ENCODE measurements around the gene GALNT7. TPM values are rescaled to one million over a fixed set of nuclear protein-coding genes. Genes with fewer than 3 reads are reported as not detected.
"Not testable (repeated sequence)": the region's sequence is repeated elsewhere in the genome, so short reads cannot be mapped to it uniquely, and the experiment has no call there.

Gene GALNT7
- total and polyA plus RNA-seq, 11 donors: 2.3 to 12.8 (median 6.0) TPM

- TF ChIP-seq CTCF (IDR thresholded peaks at IDR 0.05) (no peak), POLR2A (IDR thresholded peaks at IDR 0.05) (no peak)
- no peak overlapping the region for H3K27ac ChIP-seq
- no peaks in the 10 kb centered on the region for H3K36me3 ChIP-seq
- no peak overlapping the region for H3K4me3 ChIP-seq
- ATAC-seq (no peak), DNase-seq (no peak)
- peaks cover 0 to 17% (median 1%) of the 10 kb centered on the region in 12 donors for H3K4me1 ChIP-seq
- no peaks in the 10 kb centered on the region for H3K9me3 ChIP-seq
- WGBS, 4 donors: 86 to 90% (median 88%) methylated on average over 2 of the region's 2 CpGs
- no peaks in the 10 kb centered on the region for H3K27me3 ChIP-seq
- intact Hi-C loops (cut with DNase I): no loop called here
These were observed 49.1 kb downstream of the GALNT7 start for GRCh38 chr4:173217727-173218126.

GRCh38 chr4:173218411-173219125 lies 50.0 kb downstream of the GALNT7 start:
- intact Hi-C loops (cut with DNase I): no loop called here
- Histone ChIP-seq H3K4me1 (peaks cover 0 to 17% (median 1%) of the 10 kb centered on the region in 12 donors), H3K27me3 (no peaks in the 10 kb centered on the region), H3K9me3 (no peaks in the 10 kb centered on the region), H3K4me3 (no peak overlapping the region), H3K27ac (no peak overlapping the region), H3K36me3 (no peaks in the 10 kb centered on the region)
- no peak for TF ChIP-seq POLR2A (IDR thresholded peaks at IDR 0.05)
- no peak for TF ChIP-seq CTCF (IDR thresholded peaks at IDR 0.05)
- no peak for DNase-seq
- ATAC-seq: no peak

GRCh38 chr4:173219126-173219437 lies 50.5 kb downstream of the GALNT7 start:
- DNase-seq; H3K27ac ChIP-seq; H3K4me3 ChIP-seq; H3K27me3 ChIP-seq; intact Hi-C loops (cut with DNase I); ATAC-seq; H3K9me3 ChIP-seq; H3K36me3 ChIP-seq: not testable (repeated sequence)
- peaks cover 0 to 16% (median 1%) of the 10 kb centered on the region in 12 donors for H3K4me1 ChIP-seq
- WGBS, 4 donors: 87 to 96% (median 92%) methylated on average over 4 of the region's 4 CpGs

GRCh38 chr4:173223743-173224142 lies 55.1 kb downstream of the GALNT7 start:
- Histone ChIP-seq H3K4me1 (peaks cover 0 to 2% (median 0%) of the 10 kb centered on the region in 12 donors), H3K27me3 (no peaks in the 10 kb centered on the region), H3K36me3 (no peaks in the 10 kb centered on the region), H3K9me3 (no peaks in the 10 kb centered on the region), H3K4me3 (no peak overlapping the region), H3K27ac (no peak overlapping the region)
- 87 to 92% (median 88%) methylated on average over 3 of the region's 3 CpGs for WGBS, 4 donors
- DNase-seq (no peak), ATAC-seq (no peak)
- no peak for TF ChIP-seq POLR2A (IDR thresholded peaks at IDR 0.05)
- intact Hi-C loops (cut with DNase I): no loop called here

GRCh38 chr4:173226401-173226888 lies 57.8 kb downstream of the GALNT7 start:
- DNase-seq (no peak), ATAC-seq (no peak)
- 85 to 91% (median 88%) methylated on average over 4 of the region's 4 CpGs for WGBS, 4 donors
- TF ChIP-seq CTCF (IDR thresholded peaks at IDR 0.05): no peak
- TF ChIP-seq POLR2A (IDR thresholded peaks at IDR 0.05): no peak
- intact Hi-C loops (cut with DNase I): no loop called here
- Histone ChIP-seq H3K9me3 (no peaks in the 10 kb centered on the region), H3K27ac (no peak overlapping the region), H3K27me3 (no peaks in the 10 kb centered on the region), H3K36me3 (no peaks in the 10 kb centered on the region), H3K4me3 (no peak overlapping the region), H3K4me1 (peaks cover 0 to 3% (median 0%) of the 10 kb centered on the region in 12 donors)

Data from heart left ventricle (tissue), 16 donors.